MM.1S (cell line): ENCODE results near the gene NFIX.

Experiments
- DNase-seq: peaks from one replicate; pipeline ENCODE4 v3.0.0-alpha.2; 2015
- H2AFZ ChIP-seq: fragments of 300-600 bp; sonication (generic); 2 replicates; pipeline ENCODE4 v1.6.0; 2016; ENCODE audit warnings: antibody characterized with exemption, low read length
- H3F3A ChIP-seq: fragments of 300-600 bp; sonication (generic); 2 replicates; pipeline ENCODE4 v1.6.1; 2016; ENCODE audit warnings: mild to moderate bottlenecking, antibody characterized with exemption, low read length, moderate library complexity, mixed read lengths; ENCODE audit not compliant: insufficient read depth
- H3K27ac ChIP-seq: fragments of 300-600 bp; sonication (generic); 2 replicates; pipeline ENCODE4 v1.5.1; 2016; ENCODE audit warnings: mild to moderate bottlenecking, low read length
- H3K27me3 ChIP-seq: fragments of 300-600 bp; sonication (generic); replicated peaks from 2 replicates; pipeline ENCODE4 v1.6.0; 2016; ENCODE audit warnings: low read length; ENCODE audit not compliant: insufficient read depth
- H3K36me3 ChIP-seq: fragments of 300-600 bp; sonication (generic); replicated peaks from 2 replicates; pipeline ENCODE4 v1.6.1; 2016; ENCODE audit warnings: mild to moderate bottlenecking, low read length, mixed read lengths; ENCODE audit not compliant: insufficient read depth
- H3K4me1 ChIP-seq: fragments of 300-600 bp; sonication (generic); 2 replicates; pipeline ENCODE4 v1.6.1; 2016; ENCODE audit warnings: low read length, mixed read lengths
- H3K4me2 ChIP-seq: fragments of 300-600 bp; sonication (generic); 2 replicates; pipeline ENCODE4 v1.6.0; 2016; ENCODE audit warnings: low read depth, low read length
- H3K4me3 ChIP-seq: fragments of 300-600 bp; sonication (generic); 2 replicates; pipeline ENCODE4 v1.5.1; 2016; ENCODE audit warnings: low read length, mixed read lengths
- H3K79me2 ChIP-seq: fragments of 300-600 bp; sonication (generic); 2 replicates; pipeline ENCODE4 v1.6.1; 2016; ENCODE audit warnings: mixed run types, low read length, mixed read lengths
- H3K9ac ChIP-seq: fragments of 300-600 bp; sonication (generic); 2 replicates; pipeline ENCODE4 v1.6.1; 2016; ENCODE audit warnings: low read length, mixed read lengths
- H3K9me2 ChIP-seq: fragments of 300-600 bp; sonication (generic); replicated peaks from 2 replicates; pipeline ENCODE4 v1.6.1; 2016; ENCODE audit warnings: mild to moderate bottlenecking, low read length, mixed read lengths; ENCODE audit not compliant: insufficient read depth
- H3K9me3 ChIP-seq: fragments of 300-600 bp; sonication (generic); replicated peaks from 2 replicates; pipeline ENCODE4 v1.6.1; 2016; ENCODE audit warnings: mild to moderate bottlenecking, low read length, mixed read lengths; ENCODE audit not compliant: insufficient read depth
- H4K20me1 ChIP-seq: fragments of 300-600 bp; sonication (generic); 2 replicates; pipeline ENCODE4 v1.6.1; 2016; ENCODE audit warnings: mild to moderate bottlenecking, low read length, moderate library complexity, mixed read lengths; ENCODE audit not compliant: insufficient read depth
- CTCF ChIP-seq: fragments of 300-600 bp; sonication (generic); IDR thresholded peaks from 2 replicates; pipeline ENCODE4 v1.5.1; 2016; ENCODE audit warnings: antibody characterized with exemption, low read length, mixed read lengths
- EZH2 ChIP-seq: fragments of 300-600 bp; sonication (generic); optimal IDR thresholded peaks from 2 replicates; pipeline ENCODE3; 2017; ENCODE audit warnings: low read depth, mild to moderate bottlenecking, antibody characterized with exemption, low read length, mixed read lengths
- EZH2phosphoT487 ChIP-seq: fragments of 300-600 bp; sonication (generic); IDR thresholded peaks from 2 replicates; pipeline ENCODE4 v1.6.1; 2018; ENCODE audit warnings: antibody characterized with exemption, low read length

Gene NFIX

GRCh38 chr19:13037731-13038130 is 42.5 kb downstream of the NFIX start:
- Histone ChIP-seq H3K36me3 (no peaks in the 10 kb centered on the region), H3K9ac (no peak overlapping the region), H3K79me2 (no peaks in the 10 kb centered on the region), H3K4me2 (no peak overlapping the region), H3F3A (no peaks in the 10 kb centered on the region), H4K20me1 (no peaks in the 10 kb centered on the region), H3K27ac (no peak overlapping the region), H3K4me1 (peaks cover 12% of the 10 kb centered on the region), H3K27me3 (no peaks in the 10 kb centered on the region), H2AFZ (no peak overlapping the region), H3K9me3 (no peaks in the 10 kb centered on the region), H3K9me2 (no peaks in the 10 kb centered on the region), H3K4me3 (no peak overlapping the region)
- DNase-seq, result no peak
- TF ChIP-seq CTCF, result no peak

- Histone ChIP-seq H3K4me2 (no peak overlapping the region), H3K9me2 (no peaks in the 10 kb centered on the region), H3K36me3 (no peaks in the 10 kb centered on the region), H3K79me2 (no peaks in the 10 kb centered on the region), H3K27ac (no peak overlapping the region), H3K9me3 (no peaks in the 10 kb centered on the region), H3K4me3 (no peak overlapping the region), H3K9ac (no peak overlapping the region), H3K4me1 (peaks cover 12% of the 10 kb centered on the region), H4K20me1 (no peaks in the 10 kb centered on the region), H2AFZ (no peak overlapping the region), H3F3A (no peaks in the 10 kb centered on the region), H3K27me3 (no peaks in the 10 kb centered on the region)
- no peak for TF ChIP-seq EZH2
- no peak for TF ChIP-seq EZH2phosphoT487
- TF ChIP-seq CTCF, result no peak
- no peak for DNase-seq
Observed at GRCh38 chr19:13038306-13039210, 43.3 kb downstream of the NFIX start.

- Histone ChIP-seq H3K4me2 (no peak overlapping the region), H3K79me2 (no peaks in the 10 kb centered on the region), H3K4me3 (no peak overlapping the region), H4K20me1 (no peaks in the 10 kb centered on the region), H3K9me3 (no peaks in the 10 kb centered on the region), H3K27ac (no peak overlapping the region), H3K27me3 (no peaks in the 10 kb centered on the region), H3F3A (no peaks in the 10 kb centered on the region), H3K36me3 (no peaks in the 10 kb centered on the region), H2AFZ (no peak overlapping the region), H3K9me2 (no peaks in the 10 kb centered on the region), H3K9ac (no peak overlapping the region), H3K4me1 (peaks cover 12% of the 10 kb centered on the region)
- DNase-seq, result no peak
- TF ChIP-seq EZH2phosphoT487, result no peak
- no peak for TF ChIP-seq CTCF
- TF ChIP-seq EZH2, result no peak
Observed at GRCh38 chr19:13039211-13039789, 44.0 kb downstream of the NFIX start.
